HL-60 (cell line): ENCODE measurements around the gene NODAL.

ENCODE experiments used
- CTCF ChIP-seq: IDR thresholded peaks from one replicate; pipeline ENCODE4 v1.5.1; 2011; ENCODE audit warnings: low read length, control low read depth, inconsistent platforms; ENCODE audit not compliant: insufficient read depth
- GABPA ChIP-seq: IDR thresholded peaks from 2 replicates; pipeline ENCODE4 v1.6.1; 2012; ENCODE audit warnings: low read depth

- TF ChIP-seq GABPA (no peak), CTCF (no peak)
These were observed 25.5 kb upstream of the NODAL start for GRCh38 chr10:70466951-70467350.
